KBM-7 (cell line): ENCODE results near the gene OSBPL6.
"Not testable (repeated sequence)": the region's sequence is repeated elsewhere in the genome, so short reads cannot be mapped to it uniquely, and the experiment has no call there.

Experiments
- DNase-seq: peaks from one replicate; pipeline ENCODE4 v3.0.0-alpha.2; 2015
- in situ Hi-C: fragments of 300-500 bp; cut with MboI; formaldehyde crosslinking; loops from 2 replicates; pipeline ENCODE4 v1.14.3; 2020; ENCODE audit warnings: low sequenced_read_pairs, low pct_unique_long_range_greater_than_20kb, mixed read lengths

The OSBPL6 gene

GRCh38 chr2:178377046-178377445 lies 182.7 kb downstream of the OSBPL6 start:
- in situ Hi-C loops = no loop called here
- peak; percentile 6 for DNase-seq

- no peak for DNase-seq
- in situ Hi-C loops = no loop called here
These were observed 185.1 kb downstream of the OSBPL6 start for GRCh38 chr2:178379162-178380004.

GRCh38 chr2:178380763-178381162 lies 186.5 kb downstream of the OSBPL6 start:
- DNase-seq = no peak
- in situ Hi-C loops = no loop called here

- no peak for DNase-seq
- in situ Hi-C loops = no loop called here
These were observed 189.4 kb downstream of the OSBPL6 start for GRCh38 chr2:178383718-178384117.

- DNase-seq = no peak
- in situ Hi-C loops = no loop called here
These were observed 191.4 kb downstream of the OSBPL6 start for GRCh38 chr2:178385595-178386148.

- in situ Hi-C loops = no loop called here
- DNase-seq = no peak
These were observed 192.8 kb downstream of the OSBPL6 start for GRCh38 chr2:178386986-178387597.

- in situ Hi-C loops = no loop called here
- no peak for DNase-seq
These were observed 194.0 kb downstream of the OSBPL6 start for GRCh38 chr2:178388287-178388686.

GRCh38 chr2:178391701-178392100 lies 197.4 kb downstream of the OSBPL6 start:
- DNase-seq = no peak
- in situ Hi-C loops = no loop called here

GRCh38 chr2:178392215-178392614 lies 197.9 kb downstream of the OSBPL6 start:
- DNase-seq = no peak
- in situ Hi-C loops = no loop called here

GRCh38 chr2:178394859-178395258 lies 200.5 kb downstream of the OSBPL6 start:
- no peak for DNase-seq
- in situ Hi-C loops = no loop called here

- in situ Hi-C loops = no loop called here
- DNase-seq = no peak
These were observed 201.0 kb downstream of the OSBPL6 start for GRCh38 chr2:178395295-178395694.

GRCh38 chr2:178395941-178396570 lies 201.7 kb downstream of the OSBPL6 start:
- in situ Hi-C loops = no loop called here
- DNase-seq = no peak

- in situ Hi-C loops = no loop called here
- DNase-seq = peak; percentile 61
These were observed 202.8 kb downstream of the OSBPL6 start for GRCh38 chr2:178397002-178397605.

- in situ Hi-C loops = no loop called here
- DNase-seq = no peak
These were observed 207.7 kb downstream of the OSBPL6 start for GRCh38 chr2:178401994-178402437.

GRCh38 chr2:178403671-178404306 lies 209.5 kb downstream of the OSBPL6 start:
- no peak for DNase-seq
- in situ Hi-C loops = no loop called here

- in situ Hi-C loops = no loop called here
- DNase-seq = peak; percentile 45
These were observed 210.1 kb downstream of the OSBPL6 start for GRCh38 chr2:178404368-178404767.

- DNase-seq = no peak
- in situ Hi-C loops = no loop called here
These were observed 214.9 kb downstream of the OSBPL6 start for GRCh38 chr2:178409261-178409660.

- in situ Hi-C loops = no loop called here
- DNase-seq = no peak
These were observed 217.7 kb downstream of the OSBPL6 start for GRCh38 chr2:178412047-178412446.

- in situ Hi-C loops = not testable (repeated sequence)
These were observed 218.1 kb downstream of the OSBPL6 start for GRCh38 chr2:178412453-178412852.

More at GRCh38 chr2:178412453-178412852, 218.1 kb downstream of the OSBPL6 start:
- not testable (repeated sequence) for DNase-seq
